ENCODE measurements around the gene NHP2. TPM values are rescaled to one million over a fixed set of nuclear protein-coding genes. Genes with fewer than 3 reads are reported as not detected.

NHP2 gene
- total and polyA plus RNA-seq, 11 donors = 60.9 to 320 (median 79.5) TPM

- ATAC-seq (no peak), DNase-seq (no peak)
- 56 to 68% (median 61%) methylated on average over 2 of the region's 2 CpGs for WGBS, 4 donors
- Histone ChIP-seq H3K9me3 (no peaks in the 10 kb centered on the region), H3K27me3 (peaks cover 0 to 15% (median 0%) of the 10 kb centered on the region in 9 donors), H3K4me3 (no peak overlapping the region), H3K4me1 (peaks cover 0 to 8% (median 0%) of the 10 kb centered on the region in 12 donors), H3K36me3 (no peaks in the 10 kb centered on the region), H3K27ac (no peak overlapping the region)
- TF ChIP-seq CTCF (IDR thresholded peaks at IDR 0.05) (no peak), POLR2A (IDR thresholded peaks at IDR 0.05) (no peak)
- intact Hi-C loops (cut with DNase I) = no loop called here
Measured at GRCh38 chr5:178192244-178192643, 38.6 kb upstream of the NHP2 start.

GRCh38 chr5:178191661-178192060 is 38.0 kb upstream of the NHP2 start:
- 69 to 84% (median 76%) methylated on average over 4 of the region's 4 CpGs for WGBS, 4 donors
- no peaks in the 10 kb centered on the region for H3K9me3 ChIP-seq
- H3K4me3 ChIP-seq = no peak overlapping the region
- H3K27ac ChIP-seq = no peak overlapping the region
- peaks cover 0 to 15% (median 0%) of the 10 kb centered on the region in 9 donors for H3K27me3 ChIP-seq
- H3K36me3 ChIP-seq = no peaks in the 10 kb centered on the region
- intact Hi-C loops (cut with DNase I) = no loop called here
- no peak for TF ChIP-seq POLR2A (IDR thresholded peaks at IDR 0.05)
- DNase-seq (no peak), ATAC-seq (no peak)
- peaks cover 0 to 8% (median 0%) of the 10 kb centered on the region in 12 donors for H3K4me1 ChIP-seq

- WGBS, 4 donors = 39 to 73% (median 46%) methylated on average over 2 of the region's 2 CpGs
- TF ChIP-seq CTCF (IDR thresholded peaks at IDR 0.05) = no peak
- no peak for TF ChIP-seq POLR2A (IDR thresholded peaks at IDR 0.05)
- DNase-seq (no peak), ATAC-seq (no peak)
- Histone ChIP-seq H3K27me3 (peaks cover 0 to 15% (median 0%) of the 10 kb centered on the region in 9 donors), H3K4me3 (no peak overlapping the region), H3K27ac (no peak overlapping the region), H3K36me3 (no peaks in the 10 kb centered on the region), H3K4me1 (peaks cover 0 to 8% (median 0%) of the 10 kb centered on the region in 12 donors), H3K9me3 (no peaks in the 10 kb centered on the region)
- intact Hi-C loops (cut with DNase I) = no loop called here
Measured at GRCh38 chr5:178189433-178189832, 35.7 kb upstream of the NHP2 start.

- 75 to 91% (median 89%) methylated on average over 27 of the region's 27 CpGs for WGBS, 4 donors
- Histone ChIP-seq H3K4me3 (peak within 1 kb of the TSS in 1 of 12 donors; percentile 32), H3K9me3 (no peaks in the 10 kb centered on the region), H3K27me3 (peaks cover 0 to 2% (median 0%) of the 10 kb centered on the region in 9 donors), H3K27ac (no peak within 1 kb of the TSS), H3K36me3 (no peaks in the 10 kb centered on the region), H3K4me1 (no peaks in the 10 kb centered on the region)
- intact Hi-C loops (cut with DNase I) = no loop called here
- ATAC-seq (no peak), DNase-seq (no peak)
- TF ChIP-seq POLR2A (IDR thresholded peaks at IDR 0.05) = no peak
- TF ChIP-seq CTCF (IDR thresholded peaks at IDR 0.05) = no peak
Measured at GRCh38 chr5:178187014-178187413, 33.3 kb upstream of the NHP2 start, which contains the start of gene GMCL2. Gene GMCL2 (minus strand): TSS chr5:178187371. CDS start chr5:178187299, 72 bp downstream.

GRCh38 chr5:178186427-178186826 is 32.7 kb upstream of the NHP2 start:
- Histone ChIP-seq H3K4me1 (no peaks in the 10 kb centered on the region), H3K36me3 (no peaks in the 10 kb centered on the region), H3K4me3 (no peak overlapping the region), H3K9me3 (no peaks in the 10 kb centered on the region), H3K27ac (no peak overlapping the region), H3K27me3 (no peaks in the 10 kb centered on the region)
- ATAC-seq (no peak), DNase-seq (no peak)
- intact Hi-C loops (cut with DNase I) = no loop called here
- TF ChIP-seq POLR2A (IDR thresholded peaks at IDR 0.05) = no peak
- no peak for TF ChIP-seq CTCF (IDR thresholded peaks at IDR 0.05)
- WGBS, 4 donors = 67 to 73% (median 71%) methylated on average over 6 of the region's 6 CpGs

Data from heart left ventricle (tissue), 16 donors.